ENCODE measurements around the gene PPP6R3.
A peak's percentile ranks its signal among the peaks of the same experiment; 100 is the strongest.

The PPP6R3 gene

GRCh38 chr11:68436985-68437926 lies 23.3 kb upstream of the PPP6R3 start:
- peak; percentile 86 for DNase-seq (ENCODE audit: low read depth)
- TF ChIP-seq MAX (IDR thresholded peaks at IDR 0.05; ENCODE audit: low read depth, low read length) (peak; percentile 71), MYC (IDR thresholded peaks at IDR 0.05; ENCODE audit: low read depth, low read length) (peak; percentile 59), POLR2A (IDR thresholded peaks at IDR 0.05; ENCODE audit: extremely low read depth, insufficient read length) (no peak)
- no peak overlapping the region for H3K4me3 ChIP-seq (ENCODE audit: low read depth, low read length)

- H3K4me3 ChIP-seq (ENCODE audit: low read depth, low read length): no peak overlapping the region
- no peak for DNase-seq (ENCODE audit: low read depth)
- TF ChIP-seq POLR2A (IDR thresholded peaks at IDR 0.05; ENCODE audit: extremely low read depth, insufficient read length): no peak
- no peak for TF ChIP-seq MAX (IDR thresholded peaks at IDR 0.05; ENCODE audit: low read depth, low read length)
- no peak for TF ChIP-seq MYC (IDR thresholded peaks at IDR 0.05; ENCODE audit: low read depth, low read length)
- no peak for TF ChIP-seq CTCF (IDR thresholded peaks at IDR 0.05; ENCODE audit: low read depth, low read length)
Observed at GRCh38 chr11:68437927-68438657, 22.5 kb upstream of the PPP6R3 start.

- TF ChIP-seq POLR2A (IDR thresholded peaks at IDR 0.05; ENCODE audit: extremely low read depth, insufficient read length) (no peak), MAX (IDR thresholded peaks at IDR 0.05; ENCODE audit: low read depth, low read length) (no peak), MYC (IDR thresholded peaks at IDR 0.05; ENCODE audit: low read depth, low read length) (no peak), CTCF (IDR thresholded peaks at IDR 0.05; ENCODE audit: low read depth, low read length) (no peak)
- H3K4me3 ChIP-seq (ENCODE audit: low read depth, low read length): no peak overlapping the region
- no peak for DNase-seq (ENCODE audit: low read depth)
Observed at GRCh38 chr11:68438658-68439259, 21.8 kb upstream of the PPP6R3 start.

- TF ChIP-seq CTCF (IDR thresholded peaks at IDR 0.05; ENCODE audit: low read depth, low read length) (no peak), POLR2A (IDR thresholded peaks at IDR 0.05; ENCODE audit: extremely low read depth, insufficient read length) (no peak), MYC (IDR thresholded peaks at IDR 0.05; ENCODE audit: low read depth, low read length) (no peak), MAX (IDR thresholded peaks at IDR 0.05; ENCODE audit: low read depth, low read length) (no peak)
- H3K4me3 ChIP-seq (ENCODE audit: low read depth, low read length): no peak overlapping the region
- DNase-seq (ENCODE audit: low read depth): no peak
Observed at GRCh38 chr11:68439355-68440065, 21.0 kb upstream of the PPP6R3 start.

- no peak for TF ChIP-seq MYC (IDR thresholded peaks at IDR 0.05; ENCODE audit: low read depth, low read length)
- no peak for TF ChIP-seq POLR2A (IDR thresholded peaks at IDR 0.05; ENCODE audit: extremely low read depth, insufficient read length)
- TF ChIP-seq CTCF (IDR thresholded peaks at IDR 0.05; ENCODE audit: low read depth, low read length): no peak
- no peak for TF ChIP-seq MAX (IDR thresholded peaks at IDR 0.05; ENCODE audit: low read depth, low read length)
Observed at GRCh38 chr11:68440224-68440623, 20.3 kb upstream of the PPP6R3 start.

More at GRCh38 chr11:68440224-68440623, 20.3 kb upstream of the PPP6R3 start:
- DNase-seq (ENCODE audit: low read depth): no peak
- H3K4me3 ChIP-seq (ENCODE audit: low read depth, low read length): no peak overlapping the region
